Keratinocyte (primary cell): ENCODE results near the gene TINCR.

Experiments used
- EZH2 ChIP-seq: IDR thresholded peaks from one replicate; pipeline ENCODE4 v1.6.1; 2012; ENCODE audit warnings: inconsistent platforms, mild to moderate bottlenecking, low read length, moderate library complexity
- TF ChIP-seq, protein P1 (sequence below), 3 experiments: IDR thresholded peaks in 1 of 3; conservative IDR thresholded peaks in 1 of 3; optimal IDR thresholded peaks in 1 of 3; 2 replicates in 2 of 3; 3 replicates in 1 of 3; pipeline versions ENCODE3 to v1.5.1; 2011; ENCODE audit warnings: low read length in 3 of 3, mild to moderate bottlenecking in 3 of 3, moderate library complexity in 2 of 3, control low read depth in 1 of 3, inconsistent platforms in 1 of 3; ENCODE audit not compliant: insufficient read depth in 2 of 3; ENCODE audit errors: extremely low read depth in 1 of 3

DNA sequence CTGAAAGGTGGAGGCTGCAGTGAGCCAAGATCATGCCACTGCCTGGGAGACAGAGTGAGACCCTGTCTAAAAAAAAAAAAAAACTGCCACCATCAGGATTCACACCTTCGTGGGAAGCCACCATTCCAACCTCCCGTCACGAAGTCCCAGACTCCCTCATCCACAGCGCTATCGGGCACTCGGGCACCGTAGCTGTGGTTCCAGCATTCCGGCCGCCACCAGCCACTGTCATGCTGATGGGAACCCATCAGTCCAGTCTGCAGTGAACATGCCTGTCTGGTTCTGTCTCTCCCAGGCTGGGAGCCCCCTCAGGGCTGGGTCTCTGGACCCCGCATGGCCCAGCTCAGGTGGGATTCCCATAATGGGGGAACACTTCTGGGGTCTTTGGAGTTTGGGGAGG is 27.5 kb downstream of the TINCR start:
- TF ChIP-seq, protein P1, sequence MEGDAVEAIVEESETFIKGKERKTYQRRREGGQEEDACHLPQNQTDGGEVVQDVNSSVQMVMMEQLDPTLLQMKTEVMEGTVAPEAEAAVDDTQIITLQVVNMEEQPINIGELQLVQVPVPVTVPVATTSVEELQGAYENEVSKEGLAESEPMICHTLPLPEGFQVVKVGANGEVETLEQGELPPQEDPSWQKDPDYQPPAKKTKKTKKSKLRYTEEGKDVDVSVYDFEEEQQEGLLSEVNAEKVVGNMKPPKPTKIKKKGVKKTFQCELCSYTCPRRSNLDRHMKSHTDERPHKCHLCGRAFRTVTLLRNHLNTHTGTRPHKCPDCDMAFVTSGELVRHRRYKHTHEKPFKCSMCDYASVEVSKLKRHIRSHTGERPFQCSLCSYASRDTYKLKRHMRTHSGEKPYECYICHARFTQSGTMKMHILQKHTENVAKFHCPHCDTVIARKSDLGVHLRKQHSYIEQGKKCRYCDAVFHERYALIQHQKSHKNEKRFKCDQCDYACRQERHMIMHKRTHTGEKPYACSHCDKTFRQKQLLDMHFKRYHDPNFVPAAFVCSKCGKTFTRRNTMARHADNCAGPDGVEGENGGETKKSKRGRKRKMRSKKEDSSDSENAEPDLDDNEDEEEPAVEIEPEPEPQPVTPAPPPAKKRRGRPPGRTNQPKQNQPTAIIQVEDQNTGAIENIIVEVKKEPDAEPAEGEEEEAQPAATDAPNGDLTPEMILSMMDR (optimal IDR thresholded peaks at IDR 0.05 in 1 of 3, IDR thresholded peaks at IDR 0.05 in 1 of 3, conservative IDR thresholded peaks at IDR 0.05 in 1 of 3; ENCODE audit: extremely low read depth in 1 of 3, insufficient read depth in 2 of 3, low read length in 3 of 3), result no peak
- TF ChIP-seq EZH2, result no peak
